K562 (cell line): ENCODE data around the gene COPE. TPM values are rescaled to one million over a fixed set of nuclear protein-coding genes. Genes with fewer than 3 reads are reported as not detected.

Source experiments
- TFAM ChIP-seq: fragments of 250-450 bp; sonication (Bioruptor Pico); conservative IDR thresholded peaks from 2 replicates; pipeline ENCODE4 v1.5.0; 2021; ENCODE audit warnings: mild to moderate bottlenecking, moderate library complexity
- XRCC4 ChIP-seq: IDR thresholded peaks from one replicate; pipeline ENCODE4 v1.6.1; 2011; ENCODE audit not compliant: insufficient read depth, insufficient read length; ENCODE audit errors: extremely low read depth
- polyA plus RNA-seq, 8 experiments: library from polyadenylated mRNA; depleted of rRNA in 4 of 8; stranded (reverse) in 5 of 8; unstranded in 3 of 8; fragments of >200 nt; fragmentation: Nextera tagmentation in 2 of 8; fragmentation: Illumina TruSeq in 1 of 8; extraction: Ambion mirVana in 2 of 8; extraction: Trizol in 1 of 8; gene quantifications; 2 replicates each; pipeline versions ENCODE4 v1.2.1 to v1.2.3, GENCODE V29; 2011 to 2014; ENCODE audit warnings: inconsistent platforms in 1 of 8, missing spikeins in 1 of 8
- total RNA-seq, 7 experiments: library from RNA; depleted of rRNA in 6 of 7; stranded (reverse); fragments of >200 nt in 6 of 7; fragmentation: Illumina TruSeq in 2 of 7; extraction: Trizol in 2 of 7; gene quantifications; 2 replicates each; pipeline versions ENCODE4 v1.2.1 to v1.2.3, GENCODE V29; 2011 to 2021; ENCODE audit warnings: low replicate concordance in 1 of 7
- TF ChIP-seq, protein P1 (sequence below): fragments of 450-650 bp; IDR thresholded peaks from 2 replicates; pipeline ENCODE4 v1.6.1; 2017; ENCODE audit warnings: antibody characterized with exemption, mild to moderate bottlenecking

Gene COPE
- total and polyA plus RNA-seq, 9 of the 15 experiments (the other 6 are each of a cell fraction or from before 2014, with no cell fraction given) = 5.8 to 273 (median 147) TPM

DNA sequence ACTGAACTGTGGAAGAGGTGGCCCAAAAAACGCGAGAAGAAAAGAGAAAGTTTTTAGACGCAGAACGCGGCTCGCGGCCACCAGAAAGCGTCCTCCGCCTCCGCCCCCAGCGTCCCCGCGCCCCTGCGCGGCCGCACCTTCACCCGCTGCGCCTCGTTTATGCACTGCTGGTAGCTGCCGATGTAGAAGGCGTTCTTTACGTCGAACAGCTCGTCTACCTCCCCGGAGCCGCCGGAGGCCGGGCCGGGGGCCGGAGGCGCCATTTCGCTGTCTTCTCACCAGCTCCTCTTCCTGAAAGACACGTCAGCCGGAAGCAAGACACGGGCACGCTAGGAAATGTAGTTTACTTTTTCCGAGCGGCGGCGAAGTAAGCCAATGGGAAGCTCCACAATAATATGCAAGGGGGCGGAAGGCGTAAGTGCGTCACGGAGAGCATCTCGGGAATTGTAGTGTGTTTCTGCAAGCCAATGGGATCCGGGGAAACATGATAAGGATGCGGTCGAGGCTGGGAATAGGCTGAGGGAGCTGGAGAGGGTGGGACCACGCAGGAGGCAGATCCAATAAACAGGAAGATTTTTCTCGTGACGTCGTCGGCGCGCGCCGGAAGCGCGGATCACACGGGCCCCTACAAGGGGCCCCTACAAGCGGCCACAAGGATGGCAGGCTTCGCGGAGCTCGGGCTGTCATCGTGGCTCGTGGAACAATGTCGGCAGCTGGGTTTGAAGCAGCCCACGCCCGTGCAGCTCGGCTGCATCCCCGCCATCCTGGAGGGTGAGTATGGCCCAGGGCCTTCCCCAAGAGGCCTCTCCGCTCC is at the start of gene COPE, which contains the start of gene DDX49 (continued):
- TF ChIP-seq, protein P1, sequence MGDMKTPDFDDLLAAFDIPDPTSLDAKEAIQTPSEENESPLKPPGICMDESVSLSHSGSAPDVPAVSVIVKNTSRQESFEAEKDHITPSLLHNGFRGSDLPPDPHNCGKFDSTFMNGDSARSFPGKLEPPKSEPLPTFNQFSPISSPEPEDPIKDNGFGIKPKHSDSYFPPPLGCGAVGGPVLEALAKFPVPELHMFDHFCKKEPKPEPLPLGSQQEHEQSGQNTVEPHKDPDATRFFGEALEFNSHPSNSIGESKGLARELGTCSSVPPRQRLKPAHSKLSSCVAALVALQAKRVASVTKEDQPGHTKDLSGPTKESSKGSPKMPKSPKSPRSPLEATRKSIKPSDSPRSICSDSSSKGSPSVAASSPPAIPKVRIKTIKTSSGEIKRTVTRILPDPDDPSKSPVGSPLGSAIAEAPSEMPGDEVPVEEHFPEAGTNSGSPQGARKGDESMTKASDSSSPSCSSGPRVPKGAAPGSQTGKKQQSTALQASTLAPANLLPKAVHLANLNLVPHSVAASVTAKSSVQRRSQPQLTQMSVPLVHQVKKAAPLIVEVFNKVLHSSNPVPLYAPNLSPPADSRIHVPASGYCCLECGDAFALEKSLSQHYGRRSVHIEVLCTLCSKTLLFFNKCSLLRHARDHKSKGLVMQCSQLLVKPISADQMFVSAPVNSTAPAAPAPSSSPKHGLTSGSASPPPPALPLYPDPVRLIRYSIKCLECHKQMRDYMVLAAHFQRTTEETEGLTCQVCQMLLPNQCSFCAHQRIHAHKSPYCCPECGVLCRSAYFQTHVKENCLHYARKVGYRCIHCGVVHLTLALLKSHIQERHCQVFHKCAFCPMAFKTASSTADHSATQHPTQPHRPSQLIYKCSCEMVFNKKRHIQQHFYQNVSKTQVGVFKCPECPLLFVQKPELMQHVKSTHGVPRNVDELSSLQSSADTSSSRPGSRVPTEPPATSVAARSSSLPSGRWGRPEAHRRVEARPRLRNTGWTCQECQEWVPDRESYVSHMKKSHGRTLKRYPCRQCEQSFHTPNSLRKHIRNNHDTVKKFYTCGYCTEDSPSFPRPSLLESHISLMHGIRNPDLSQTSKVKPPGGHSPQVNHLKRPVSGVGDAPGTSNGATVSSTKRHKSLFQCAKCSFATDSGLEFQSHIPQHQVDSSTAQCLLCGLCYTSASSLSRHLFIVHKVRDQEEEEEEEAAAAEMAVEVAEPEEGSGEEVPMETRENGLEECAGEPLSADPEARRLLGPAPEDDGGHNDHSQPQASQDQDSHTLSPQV = no peak
- TF ChIP-seq TFAM (CRISPR knock-in tag) (no peak), XRCC4 (no peak)
